A549 (cell line): ENCODE results near the gene GALNT12. TPM values are rescaled to one million over a fixed set of nuclear protein-coding genes. Genes with fewer than 3 reads are reported as not detected.

Source experiments
- ATAC-seq, 2 experiments: fragments of 200-7000 bp in 1 of 2; fragments of >200 bp in 1 of 2; cut with Nextera tagmentation in 1 of 2; cut with Tn5 transposase in 1 of 2; 3 replicates each; pipeline versions ENCODE4 v1.8.0 to v1.9.1; 2018 to 2020; ENCODE audit warnings: mild to moderate bottlenecking in 1 of 2, moderate library complexity in 1 of 2
- CTCF ChIA-PET: fragments of 300-600 bp; sonication (Branson Sonifier 250); formaldehyde crosslinking; extraction: SDS; loops from one replicate; lab custom pipeline; 2021; ENCODE audit warnings: antibody characterized with exemption, inconsistent platforms; lab: Yijun Ruan, JAX
- POLR2A ChIA-PET: fragments of 350-600 bp; formaldehyde crosslinking; extraction: SDS; loops from one replicate; lab custom pipeline; 2021; ENCODE audit warnings: antibody characterized with exemption, inconsistent platforms; lab: Yijun Ruan, JAX
- DNase-seq, 2 experiments: peaks; one replicate each; pipeline versions ENCODE4 v3.0.0 to v3.0.0-alpha.2; 2011 to 2016; ENCODE audit warnings: low read depth in 1 of 2, low spot score in 1 of 2
- FAIRE-seq: peaks from 2 replicates; lab custom pipeline; 2011; peaks lifted over from hg19 to GRCh38; lab: Jason Lieb, UNC
- H3K27ac ChIP-seq, 2 experiments: fragments of >200 bp; sonication (Bioruptor Twin); formaldehyde crosslinking; 3 replicates each; pipeline ENCODE4 v1.5.1; 2016 to 2017
- H3K4me1 ChIP-seq: fragments of >200 bp; sonication (Bioruptor Twin); formaldehyde crosslinking; 3 replicates; pipeline ENCODE4 v1.6.1; 2016
- H3K4me2 ChIP-seq: fragments of >200 bp; sonication (Bioruptor Twin); formaldehyde crosslinking; 3 replicates; pipeline ENCODE4 v1.6.1; 2016
- H3K4me3 ChIP-seq: fragments of >200 bp; sonication (Bioruptor Twin); formaldehyde crosslinking; 3 replicates; pipeline ENCODE4 v1.5.1; 2016
- H3K9me3 ChIP-seq: fragments of >200 bp; sonication (Bioruptor Twin); formaldehyde crosslinking; 3 replicates; pipeline ENCODE4 v1.6.1; 2016
- BHLHE40 ChIP-seq: IDR thresholded peaks from 2 replicates; pipeline ENCODE4 v1.6.1; 2012; ENCODE audit warnings: low read depth, low read length, inconsistent platforms
- EHMT2 ChIP-seq: fragments of 200-600 bp; sonication (generic); IDR thresholded peaks from 2 replicates; pipeline ENCODE4 v1.6.1; 2016; ENCODE audit warnings: antibody characterized with exemption, low read depth, mild to moderate bottlenecking, moderate library complexity
- FOSB ChIP-seq: fragments of 250-450 bp; sonication (Bioruptor Pico); IDR thresholded peaks from 2 replicates; pipeline ENCODE4 v1.5.0; 2020; ENCODE audit warnings: mild to moderate bottlenecking, moderate library complexity
- HOXB5 ChIP-seq: fragments of 250-450 bp; sonication (Bioruptor Pico); IDR thresholded peaks from 2 replicates; pipeline ENCODE4 v1.5.0; 2020; ENCODE audit warnings: mild to moderate bottlenecking, moderate library complexity
- JUN ChIP-seq, 2 experiments: fragments of >200 bp; sonication (Bioruptor Twin); formaldehyde crosslinking; IDR thresholded peaks; 2 replicates in 1 of 2; 3 replicates in 1 of 2; pipeline ENCODE4 v1.6.1; 2016 to 2017
- NPAS2 ChIP-seq: fragments of 250-450 bp; sonication (Bioruptor Pico); IDR thresholded peaks from 2 replicates; pipeline ENCODE4 v1.8.0; 2022; ENCODE audit warnings: mild to moderate bottlenecking, moderate library complexity, borderline replicate concordance
- NR3C1 ChIP-seq: fragments of >200 bp; sonication (Bioruptor Twin); formaldehyde crosslinking; IDR thresholded peaks from 3 replicates; pipeline ENCODE4 v1.6.1; 2017
- PHF8 ChIP-seq: fragments of 200-600 bp; sonication (generic); IDR thresholded peaks from 2 replicates; pipeline ENCODE4 v1.6.1; 2016; ENCODE audit warnings: low read depth, mild to moderate bottlenecking, antibody characterized with exemption, moderate library complexity, borderline replicate concordance
- POLR2A ChIP-seq: IDR thresholded peaks from 2 replicates; pipeline ENCODE4 v1.6.1; 2012; ENCODE audit warnings: mild to moderate bottlenecking, low read length
- RFX5 ChIP-seq: fragments of 450-650 bp; IDR thresholded peaks from 2 replicates; pipeline ENCODE4 v1.7.1; 2014; ENCODE audit warnings: antibody characterized with exemption, mild to moderate bottlenecking, moderate library complexity
- ZFP36 ChIP-seq: fragments of 450-650 bp; IDR thresholded peaks from 2 replicates; pipeline ENCODE4 v1.6.1; 2014; ENCODE audit warnings: borderline replicate concordance; ENCODE audit not compliant: partially characterized antibody
- ZNF302 ChIP-seq: fragments of 250-450 bp; sonication (Bioruptor Pico); IDR thresholded peaks from 2 replicates; pipeline ENCODE4 v1.9.0; 2021; ENCODE audit warnings: inconsistent platforms, mild to moderate bottlenecking, moderate library complexity
- WGBS: methylation state at CpG from one replicate; pipeline ENCODE4 v1.1.6; 2017; ENCODE audit errors: missing lambda C conversion rate; 5-methylcytosine and 5-hydroxymethylcytosine counted together
- polyA plus RNA-seq, 4 experiments: library from polyadenylated mRNA; depleted of rRNA in 3 of 4; stranded (reverse); fragments of >200 nt; fragmentation: RNase III in 1 of 4; extraction: RNeasy Plus Mini Kit Qiagen cat#74134 plus additional on column Dnase treatment in 1 of 4; gene quantifications; 2 replicates in 3 of 4; 3 replicates in 1 of 4; pipeline ENCODE4 v1.2.3, GENCODE V29; 2011 to 2017
- TF ChIP-seq, protein P1 (sequence below): fragments of >200 bp; sonication (Bioruptor Twin); formaldehyde crosslinking; IDR thresholded peaks from 3 replicates; pipeline ENCODE4 v1.6.1; 2016
- TF ChIP-seq, protein P2 (sequence below): fragments of 200-600 bp; sonication (generic); IDR thresholded peaks from 2 replicates; pipeline ENCODE4 v1.6.1; 2016; ENCODE audit warnings: antibody characterized with exemption, mild to moderate bottlenecking, moderate library complexity
- TF ChIP-seq, protein P3 (sequence below): IDR thresholded peaks from 2 replicates; pipeline ENCODE4 v1.6.1; 2012; ENCODE audit warnings: low read depth, borderline replicate concordance
- TF ChIP-seq, protein P4 (sequence below): fragments of 250-450 bp; sonication (Bioruptor Pico); IDR thresholded peaks from 2 replicates; pipeline ENCODE4 v1.5.0; 2021; ENCODE audit warnings: mild to moderate bottlenecking, moderate library complexity, borderline replicate concordance
- TF ChIP-seq, protein P5 (sequence below): fragments of 450-650 bp; IDR thresholded peaks from 2 replicates; pipeline ENCODE4 v1.6.1; 2014; ENCODE audit warnings: antibody characterized with exemption
- TF ChIP-seq, protein P6 (sequence below): IDR thresholded peaks from 2 replicates; pipeline ENCODE4 v1.6.1; 2012

The GALNT12 gene
- polyA plus RNA-seq, 2 of the 4 experiments (the other 2 are of a cell fraction) = 3.2 to 7.3 TPM

DNA sequence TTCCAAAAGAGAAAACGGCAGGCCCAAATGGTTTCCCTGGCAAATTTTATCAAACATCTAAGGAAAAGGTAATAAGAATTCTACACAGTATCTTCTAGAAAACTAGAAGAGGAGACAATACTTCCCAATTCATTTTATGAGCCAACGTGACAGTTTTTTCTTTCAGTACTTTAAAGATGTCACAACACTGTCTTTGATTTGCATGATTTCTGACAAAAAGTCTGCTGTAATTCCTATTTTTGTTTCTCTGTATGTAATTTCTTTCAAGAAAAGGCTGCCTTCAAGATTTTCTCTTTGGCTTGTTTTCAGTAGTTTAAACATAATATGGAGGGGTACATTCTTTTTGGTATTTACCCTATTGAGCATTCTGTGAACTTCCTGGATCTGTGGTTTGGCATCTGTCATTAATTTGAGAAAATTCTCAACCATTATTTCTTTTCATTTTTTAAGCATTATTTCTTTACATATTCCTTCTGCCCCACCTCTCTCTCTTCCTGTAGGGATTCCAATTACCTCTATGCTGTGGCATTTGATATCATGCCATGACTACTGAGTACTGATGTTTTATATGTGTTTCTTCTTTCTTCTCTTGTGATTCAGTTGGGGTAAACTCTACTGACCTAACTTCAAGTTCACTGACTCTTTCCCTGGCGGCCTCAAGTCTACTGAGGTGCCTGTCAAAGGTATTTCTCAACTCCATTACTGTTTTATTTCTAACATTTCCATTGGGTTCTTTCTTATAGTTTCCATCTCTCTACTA is 43.3 kb upstream of the GALNT12 start:
- ChIA-PET CTCF (interaction anchor here (3.6 kb wide), 1 partner anchor 11 kb away, joined by 24 read pairs; no protein-coding TSS in a partner anchor), POLR2A (no interaction called here)
- no peak for TF ChIP-seq ZFP36
- no peak for TF ChIP-seq JUN (IDR thresholded peaks at IDR 0.05)
- TF ChIP-seq, protein P1, sequence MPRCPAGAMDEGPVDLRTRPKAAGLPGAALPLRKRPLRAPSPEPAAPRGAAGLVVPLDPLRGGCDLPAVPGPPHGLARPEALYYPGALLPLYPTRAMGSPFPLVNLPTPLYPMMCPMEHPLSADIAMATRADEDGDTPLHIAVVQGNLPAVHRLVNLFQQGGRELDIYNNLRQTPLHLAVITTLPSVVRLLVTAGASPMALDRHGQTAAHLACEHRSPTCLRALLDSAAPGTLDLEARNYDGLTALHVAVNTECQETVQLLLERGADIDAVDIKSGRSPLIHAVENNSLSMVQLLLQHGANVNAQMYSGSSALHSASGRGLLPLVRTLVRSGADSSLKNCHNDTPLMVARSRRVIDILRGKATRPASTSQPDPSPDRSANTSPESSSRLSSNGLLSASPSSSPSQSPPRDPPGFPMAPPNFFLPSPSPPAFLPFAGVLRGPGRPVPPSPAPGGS = no peak
- TF ChIP-seq BHLHE40 = no peak
- TF ChIP-seq NPAS2 = no peak
- no peak for TF ChIP-seq ZNF302 (CRISPR knock-in tag)
- TF ChIP-seq, protein P2, sequence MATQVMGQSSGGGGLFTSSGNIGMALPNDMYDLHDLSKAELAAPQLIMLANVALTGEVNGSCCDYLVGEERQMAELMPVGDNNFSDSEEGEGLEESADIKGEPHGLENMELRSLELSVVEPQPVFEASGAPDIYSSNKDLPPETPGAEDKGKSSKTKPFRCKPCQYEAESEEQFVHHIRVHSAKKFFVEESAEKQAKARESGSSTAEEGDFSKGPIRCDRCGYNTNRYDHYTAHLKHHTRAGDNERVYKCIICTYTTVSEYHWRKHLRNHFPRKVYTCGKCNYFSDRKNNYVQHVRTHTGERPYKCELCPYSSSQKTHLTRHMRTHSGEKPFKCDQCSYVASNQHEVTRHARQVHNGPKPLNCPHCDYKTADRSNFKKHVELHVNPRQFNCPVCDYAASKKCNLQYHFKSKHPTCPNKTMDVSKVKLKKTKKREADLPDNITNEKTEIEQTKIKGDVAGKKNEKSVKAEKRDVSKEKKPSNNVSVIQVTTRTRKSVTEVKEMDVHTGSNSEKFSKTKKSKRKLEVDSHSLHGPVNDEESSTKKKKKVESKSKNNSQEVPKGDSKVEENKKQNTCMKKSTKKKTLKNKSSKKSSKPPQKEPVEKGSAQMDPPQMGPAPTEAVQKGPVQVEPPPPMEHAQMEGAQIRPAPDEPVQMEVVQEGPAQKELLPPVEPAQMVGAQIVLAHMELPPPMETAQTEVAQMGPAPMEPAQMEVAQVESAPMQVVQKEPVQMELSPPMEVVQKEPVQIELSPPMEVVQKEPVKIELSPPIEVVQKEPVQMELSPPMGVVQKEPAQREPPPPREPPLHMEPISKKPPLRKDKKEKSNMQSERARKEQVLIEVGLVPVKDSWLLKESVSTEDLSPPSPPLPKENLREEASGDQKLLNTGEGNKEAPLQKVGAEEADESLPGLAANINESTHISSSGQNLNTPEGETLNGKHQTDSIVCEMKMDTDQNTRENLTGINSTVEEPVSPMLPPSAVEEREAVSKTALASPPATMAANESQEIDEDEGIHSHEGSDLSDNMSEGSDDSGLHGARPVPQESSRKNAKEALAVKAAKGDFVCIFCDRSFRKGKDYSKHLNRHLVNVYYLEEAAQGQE = no peak
- no peak for TF ChIP-seq HOXB5 (CRISPR knock-in tag)
- TF ChIP-seq, protein P3, sequence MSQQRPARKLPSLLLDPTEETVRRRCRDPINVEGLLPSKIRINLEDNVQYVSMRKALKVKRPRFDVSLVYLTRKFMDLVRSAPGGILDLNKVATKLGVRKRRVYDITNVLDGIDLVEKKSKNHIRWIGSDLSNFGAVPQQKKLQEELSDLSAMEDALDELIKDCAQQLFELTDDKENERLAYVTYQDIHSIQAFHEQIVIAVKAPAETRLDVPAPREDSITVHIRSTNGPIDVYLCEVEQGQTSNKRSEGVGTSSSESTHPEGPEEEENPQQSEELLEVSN = no peak
- TF ChIP-seq PHF8 = no peak
- TF ChIP-seq NR3C1 = no peak
- TF ChIP-seq RFX5 = no peak
- no peak for TF ChIP-seq FOSB
- TF ChIP-seq, protein P4, sequence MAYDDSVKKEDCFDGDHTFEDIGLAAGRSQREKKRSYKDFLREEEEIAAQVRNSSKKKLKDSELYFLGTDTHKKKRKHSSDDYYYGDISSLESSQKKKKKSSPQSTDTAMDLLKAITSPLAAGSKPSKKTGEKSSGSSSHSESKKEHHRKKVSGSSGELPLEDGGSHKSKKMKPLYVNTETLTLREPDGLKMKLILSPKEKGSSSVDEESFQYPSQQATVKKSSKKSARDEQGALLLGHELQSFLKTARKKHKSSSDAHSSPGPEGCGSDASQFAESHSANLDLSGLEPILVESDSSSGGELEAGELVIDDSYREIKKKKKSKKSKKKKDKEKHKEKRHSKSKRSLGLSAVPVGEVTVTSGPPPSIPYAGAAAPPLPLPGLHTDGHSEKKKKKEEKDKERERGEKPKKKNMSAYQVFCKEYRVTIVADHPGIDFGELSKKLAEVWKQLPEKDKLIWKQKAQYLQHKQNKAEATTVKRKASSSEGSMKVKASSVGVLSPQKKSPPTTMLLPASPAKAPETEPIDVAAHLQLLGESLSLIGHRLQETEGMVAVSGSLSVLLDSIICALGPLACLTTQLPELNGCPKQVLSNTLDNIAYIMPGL (CRISPR knock-in tag) = no peak
- TF ChIP-seq, protein P5, sequence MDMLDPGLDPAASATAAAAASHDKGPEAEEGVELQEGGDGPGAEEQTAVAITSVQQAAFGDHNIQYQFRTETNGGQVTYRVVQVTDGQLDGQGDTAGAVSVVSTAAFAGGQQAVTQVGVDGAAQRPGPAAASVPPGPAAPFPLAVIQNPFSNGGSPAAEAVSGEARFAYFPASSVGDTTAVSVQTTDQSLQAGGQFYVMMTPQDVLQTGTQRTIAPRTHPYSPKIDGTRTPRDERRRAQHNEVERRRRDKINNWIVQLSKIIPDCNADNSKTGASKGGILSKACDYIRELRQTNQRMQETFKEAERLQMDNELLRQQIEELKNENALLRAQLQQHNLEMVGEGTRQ = no peak
- Histone ChIP-seq H3K4me2 (no peak overlapping the region), H3K4me3 (no peak overlapping the region), H3K4me1 (no peaks in the 10 kb centered on the region), H3K27ac (no peak overlapping the region), H3K9me3 (0 out of 3 replicates have a peak, but pooled peaks cover 2% of the 10 kb centered on the region)
- ATAC-seq = no peak
- DNase-seq = no peak
- WGBS = 95% methylated on average over 3 of the region's 3 CpGs
- FAIRE-seq = no peak

DNA sequence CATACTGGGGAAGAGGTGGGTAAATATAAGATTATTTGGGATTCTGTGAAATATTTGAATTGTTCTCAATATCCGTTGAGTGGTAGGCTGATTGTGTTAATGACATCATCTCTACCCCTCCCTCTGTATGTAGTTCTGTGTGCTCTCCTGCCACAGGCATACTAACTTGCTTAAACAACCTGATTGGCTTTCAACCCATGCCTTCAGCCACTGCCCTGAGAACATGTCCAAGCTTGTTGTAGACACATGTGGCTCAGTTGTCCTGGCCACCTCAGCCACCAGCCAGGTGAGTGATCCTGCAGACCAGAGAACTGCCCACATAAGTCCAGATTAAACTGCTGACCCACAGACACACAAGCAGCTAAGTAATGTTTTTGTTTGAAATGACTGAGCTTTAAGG is 42.2 kb upstream of the GALNT12 start:
- Histone ChIP-seq H3K9me3 (no peaks in the 10 kb centered on the region), H3K4me2 (no peak overlapping the region), H3K27ac (no peak overlapping the region), H3K4me1 (no peaks in the 10 kb centered on the region), H3K4me3 (no peak overlapping the region)
- TF ChIP-seq ZFP36 = no peak
- TF ChIP-seq, protein P3 = no peak
- TF ChIP-seq EHMT2 = no peak
- TF ChIP-seq, protein P6, sequence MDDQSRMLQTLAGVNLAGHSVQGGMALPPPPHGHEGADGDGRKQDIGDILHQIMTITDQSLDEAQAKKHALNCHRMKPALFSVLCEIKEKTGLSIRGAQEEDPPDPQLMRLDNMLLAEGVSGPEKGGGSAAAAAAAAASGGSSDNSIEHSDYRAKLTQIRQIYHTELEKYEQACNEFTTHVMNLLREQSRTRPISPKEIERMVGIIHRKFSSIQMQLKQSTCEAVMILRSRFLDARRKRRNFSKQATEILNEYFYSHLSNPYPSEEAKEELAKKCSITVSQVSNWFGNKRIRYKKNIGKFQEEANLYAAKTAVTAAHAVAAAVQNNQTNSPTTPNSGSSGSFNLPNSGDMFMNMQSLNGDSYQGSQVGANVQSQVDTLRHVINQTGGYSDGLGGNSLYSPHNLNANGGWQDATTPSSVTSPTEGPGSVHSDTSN = no peak
- no peak for TF ChIP-seq POLR2A
- no peak for DNase-seq
- 95% methylated on average over 1 of the region's 1 CpG for WGBS
- no peak for ATAC-seq
- no peak for FAIRE-seq
- ChIA-PET CTCF (interaction anchor here (3.6 kb wide), 1 partner anchor 10 kb away, joined by 24 read pairs; no protein-coding TSS in a partner anchor), POLR2A (no interaction called here)
